HG03196 (cell line): ENCODE measurements around the gene PRSS33.

Experiments
- ATAC-seq: cut with Tn5 transposase; IDR thresholded peaks from one replicate; pipeline ENCODE4 v1.9.1; 2021; ENCODE audit not compliant: unreplicated experiment

PRSS33 gene

GRCh38 chr16:2745116-2745890, 42.1 kb downstream of the PRSS33 start:
- ATAC-seq, result no peak

- no peak for ATAC-seq
Measured at GRCh38 chr16:2744711-2745110, 42.6 kb downstream of the PRSS33 start.

- no peak for ATAC-seq
Measured at GRCh38 chr16:2743007-2743810, 44.2 kb downstream of the PRSS33 start.

GRCh38 chr16:2742323-2743006, 44.9 kb downstream of the PRSS33 start:
- no peak for ATAC-seq

GRCh38 chr16:2741168-2741567, 46.2 kb downstream of the PRSS33 start:
- no peak for ATAC-seq

GRCh38 chr16:2740476-2740875, 46.9 kb downstream of the PRSS33 start:
- no peak for ATAC-seq

GRCh38 chr16:2739625-2740430, 47.5 kb downstream of the PRSS33 start:
- ATAC-seq, result no peak

GRCh38 chr16:2738615-2739014, 48.7 kb downstream of the PRSS33 start:
- no peak for ATAC-seq

- ATAC-seq, result no peak
Measured at GRCh38 chr16:2737895-2738418, 49.4 kb downstream of the PRSS33 start.

- no peak for ATAC-seq
Measured at GRCh38 chr16:2737238-2737605, 50.1 kb downstream of the PRSS33 start.

GRCh38 chr16:2736476-2737237, 50.7 kb downstream of the PRSS33 start:
- ATAC-seq, result no peak

GRCh38 chr16:2734844-2735515, 52.4 kb downstream of the PRSS33 start:
- no peak for ATAC-seq
